PC-3 (cell line): ENCODE data around the gene RNF225. TPM values are rescaled to one million over a fixed set of nuclear protein-coding genes. Genes with fewer than 3 reads are reported as not detected.
A peak's percentile ranks its signal among the peaks of the same experiment; 100 is the strongest.

Experiments
- ATAC-seq: fragments of 200-7000 bp; cut with Tn5 transposase; 2 replicates; pipeline ENCODE4 v1.9.1; 2020; ENCODE audit warnings: mild to moderate bottlenecking, moderate library complexity
- BruUV-seq: library from RNA; stranded (reverse); fragments of 400-500 nt; replicated peaks from 2 replicates; lab custom pipeline; 2021; lab: Mats Ljungman, UMichigan
- CTCF ChIA-PET: fragments of 300-600 bp; sonication (Branson Sonifier 250); formaldehyde crosslinking; loops from one replicate; lab custom pipeline; 2022; ENCODE audit warnings: antibody characterized with exemption; lab: Charles Lee
- POLR2A ChIA-PET: fragments of 300-600 bp; sonication (Branson Sonifier 250); formaldehyde crosslinking; loops from one replicate; lab custom pipeline; 2022; ENCODE audit warnings: antibody characterized with exemption; ENCODE audit not compliant: unreplicated experiment; lab: Charles Lee
- DNase-seq: peaks from one replicate; pipeline ENCODE4 v3.0.0-alpha.2; 2015
- H2AFZ ChIP-seq: fragments of 300-600 bp; sonication (generic); 2 replicates; pipeline ENCODE4 v1.6.0; 2016; ENCODE audit warnings: antibody characterized with exemption, low read length
- H3F3A ChIP-seq: fragments of 300-600 bp; sonication (generic); one replicate; pipeline ENCODE4 v1.6.0; 2017; ENCODE audit warnings: antibody characterized with exemption, low read length, control low read depth, mild to moderate bottlenecking; ENCODE audit not compliant: unreplicated experiment
- H3K27ac ChIP-seq: fragments of 300-600 bp; sonication (generic); 2 replicates; pipeline ENCODE4 v1.5.1; 2016; ENCODE audit warnings: mild to moderate bottlenecking, low read length
- H3K27me3 ChIP-seq: fragments of 300-600 bp; sonication (generic); 2 replicates; pipeline ENCODE4 v1.6.1; 2016; ENCODE audit warnings: low read length, mixed read lengths
- H3K36me3 ChIP-seq: fragments of 300-600 bp; sonication (generic); 2 replicates; pipeline ENCODE4 v1.6.1; 2016; ENCODE audit warnings: low read depth, mixed run types, low read length, mixed read lengths
- H3K4me1 ChIP-seq: fragments of 300-600 bp; sonication (generic); 2 replicates; pipeline ENCODE4 v1.5.1; 2016; ENCODE audit warnings: low read length; ENCODE audit not compliant: insufficient read depth
- H3K4me2 ChIP-seq: fragments of 300-600 bp; sonication (generic); 2 replicates; pipeline ENCODE4 v1.6.0; 2016; ENCODE audit warnings: low read length
- H3K4me3 ChIP-seq: fragments of 300-600 bp; sonication (generic); 2 replicates; pipeline ENCODE4 v1.5.1; 2016; ENCODE audit warnings: mild to moderate bottlenecking, low read length, mixed read lengths
- H3K79me2 ChIP-seq: fragments of 300-600 bp; sonication (generic); 2 replicates; pipeline ENCODE4 v1.6.1; 2017; ENCODE audit warnings: low read length, mixed read lengths
- H3K9ac ChIP-seq: fragments of 300-600 bp; sonication (generic); 2 replicates; pipeline ENCODE4 v1.6.0; 2016; ENCODE audit warnings: mild to moderate bottlenecking, low read length
- H3K9me2 ChIP-seq: fragments of 300-600 bp; sonication (generic); replicated peaks from 2 replicates; pipeline ENCODE4 v1.6.1; 2016; ENCODE audit warnings: mixed run types, low read length, mixed read lengths
- H3K9me3 ChIP-seq: fragments of 300-600 bp; sonication (generic); 2 replicates; pipeline ENCODE4 v1.6.1; 2016; ENCODE audit warnings: low read length, mixed read lengths
- H4K20me1 ChIP-seq: fragments of 300-600 bp; sonication (generic); 2 replicates; pipeline ENCODE4 v1.6.1; 2016; ENCODE audit warnings: low read length, mixed read lengths
- EZH2 ChIP-seq: fragments of 300-600 bp; sonication (generic); IDR thresholded peaks from one replicate; pipeline ENCODE4 v1.6.1; 2017; ENCODE audit warnings: antibody characterized with exemption, mild to moderate bottlenecking, low read length; ENCODE audit not compliant: unreplicated experiment
- EZH2phosphoT487 ChIP-seq: fragments of 300-600 bp; sonication (generic); IDR thresholded peaks from 2 replicates; pipeline ENCODE4 v1.6.1; 2018; ENCODE audit warnings: mild to moderate bottlenecking, antibody characterized with exemption, low read length, borderline replicate concordance
- intact Hi-C: fragments of 100-400 bp; cut with micrococcal nuclease; formaldehyde crosslinking; loops from 2 replicates; pipeline ENCODE4 v1.9.0; 2023
- total RNA-seq: library from RNA; depleted of rRNA; stranded (reverse); fragments of >200 nt; gene quantifications from 2 replicates; pipeline ENCODE4 v1.2.3, GENCODE V29; 2014
- TF ChIP-seq, protein P1 (sequence below): fragments of 300-600 bp; sonication (generic); conservative IDR thresholded peaks from 2 replicates; pipeline ENCODE4 v1.5.1; 2017; ENCODE audit warnings: antibody characterized with exemption, low read depth, mild to moderate bottlenecking, low read length

Gene RNF225
- total RNA-seq, 1 experiment from 2014 or later = 2.2 TPM

DNA sequence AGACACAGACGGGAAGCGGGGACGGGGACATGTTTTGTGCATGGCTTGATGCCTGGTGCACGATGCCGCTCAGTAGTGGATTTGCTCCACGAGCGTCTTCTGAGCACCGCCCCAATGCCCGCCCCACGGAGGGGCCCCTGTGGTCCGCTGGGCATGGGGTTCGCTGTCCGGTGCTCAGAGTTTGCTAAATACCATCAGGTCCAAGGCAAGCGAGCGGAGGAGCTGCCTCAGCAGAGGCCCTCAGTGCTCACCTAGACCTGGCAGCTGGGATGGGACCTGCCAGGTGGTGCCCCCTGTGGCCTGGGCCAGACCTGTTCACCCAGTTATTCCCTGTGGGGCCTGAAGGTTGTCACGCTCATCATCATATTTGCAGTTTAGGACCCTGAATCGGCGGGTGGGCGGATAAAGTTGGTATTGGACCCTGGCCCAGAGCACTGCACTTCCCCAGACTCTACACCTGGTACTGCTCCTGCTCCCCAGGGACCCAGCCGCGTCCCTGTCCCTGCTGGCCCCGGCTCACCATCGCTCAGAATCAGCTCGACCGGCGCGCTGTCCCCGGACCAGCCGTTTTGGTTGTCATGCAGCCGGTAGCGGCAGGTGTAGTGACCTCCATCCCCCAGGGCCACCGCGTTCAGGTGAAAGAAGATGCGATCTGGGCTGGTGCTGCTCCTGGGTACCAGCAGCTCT, 44.4 kb upstream of the RNF225 start:
- POLR2A ChIA-PET = no interaction called here
- no peaks in the 10 kb centered on the region for H3K36me3 ChIP-seq
- H3K27me3 ChIP-seq = peaks cover 26% of the 10 kb centered on the region
- CTCF ChIA-PET = no interaction called here
- H3K9me2 ChIP-seq = no peaks in the 10 kb centered on the region
- no peak for DNase-seq
- H3K9me3 ChIP-seq = no peaks in the 10 kb centered on the region
- H3K4me3 ChIP-seq = 0 out of 2 replicates have a peak overlapping the region, but pooled peaks have one; percentile 7
- H3K27ac ChIP-seq = no peak overlapping the region
- BruUV-seq = no TSS peak
- H3K4me2 ChIP-seq = peak overlapping the region; percentile 35
- H3K9ac ChIP-seq = no peak overlapping the region
- no peaks in the 10 kb centered on the region for H3K79me2 ChIP-seq
- no peak for TF ChIP-seq EZH2
- no peak for TF ChIP-seq EZH2phosphoT487
- TF ChIP-seq, protein P1, sequence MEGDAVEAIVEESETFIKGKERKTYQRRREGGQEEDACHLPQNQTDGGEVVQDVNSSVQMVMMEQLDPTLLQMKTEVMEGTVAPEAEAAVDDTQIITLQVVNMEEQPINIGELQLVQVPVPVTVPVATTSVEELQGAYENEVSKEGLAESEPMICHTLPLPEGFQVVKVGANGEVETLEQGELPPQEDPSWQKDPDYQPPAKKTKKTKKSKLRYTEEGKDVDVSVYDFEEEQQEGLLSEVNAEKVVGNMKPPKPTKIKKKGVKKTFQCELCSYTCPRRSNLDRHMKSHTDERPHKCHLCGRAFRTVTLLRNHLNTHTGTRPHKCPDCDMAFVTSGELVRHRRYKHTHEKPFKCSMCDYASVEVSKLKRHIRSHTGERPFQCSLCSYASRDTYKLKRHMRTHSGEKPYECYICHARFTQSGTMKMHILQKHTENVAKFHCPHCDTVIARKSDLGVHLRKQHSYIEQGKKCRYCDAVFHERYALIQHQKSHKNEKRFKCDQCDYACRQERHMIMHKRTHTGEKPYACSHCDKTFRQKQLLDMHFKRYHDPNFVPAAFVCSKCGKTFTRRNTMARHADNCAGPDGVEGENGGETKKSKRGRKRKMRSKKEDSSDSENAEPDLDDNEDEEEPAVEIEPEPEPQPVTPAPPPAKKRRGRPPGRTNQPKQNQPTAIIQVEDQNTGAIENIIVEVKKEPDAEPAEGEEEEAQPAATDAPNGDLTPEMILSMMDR = no peak
- no peaks in the 10 kb centered on the region for H4K20me1 ChIP-seq
- ATAC-seq = peak; percentile 13; the same call in 1 of the 2 replicates
- H3F3A ChIP-seq = no peaks in the 10 kb centered on the region
- no peaks in the 10 kb centered on the region for H3K4me1 ChIP-seq
- intact Hi-C loops = no loop called here
- H2AFZ ChIP-seq = peak overlapping the region; percentile 57; the same call in 1 of the 2 replicates

GRCh38 chr19:58351558-58351878, 43.9 kb upstream of the RNF225 start:
- no peak overlapping the region for H2AFZ ChIP-seq
- H4K20me1 ChIP-seq = no peaks in the 10 kb centered on the region
- no peak overlapping the region for H3K4me3 ChIP-seq
- CTCF ChIA-PET = no interaction called here
- H3F3A ChIP-seq = no peaks in the 10 kb centered on the region
- ATAC-seq (no peak), DNase-seq (no peak)
- intact Hi-C loops = no loop called here
- no TSS peak for BruUV-seq
- H3K4me2 ChIP-seq = no peak overlapping the region
- peaks cover 26% of the 10 kb centered on the region for H3K27me3 ChIP-seq
- no peaks in the 10 kb centered on the region for H3K9me3 ChIP-seq
- H3K79me2 ChIP-seq = no peaks in the 10 kb centered on the region
- TF ChIP-seq EZH2 = no peak
- no peak for TF ChIP-seq EZH2phosphoT487
- TF ChIP-seq, protein P1 = no peak
- H3K36me3 ChIP-seq = no peaks in the 10 kb centered on the region
- no peak overlapping the region for H3K27ac ChIP-seq
- H3K4me1 ChIP-seq = no peaks in the 10 kb centered on the region
- POLR2A ChIA-PET = no interaction called here
- H3K9me2 ChIP-seq = no peaks in the 10 kb centered on the region
- no peak overlapping the region for H3K9ac ChIP-seq

DNA sequence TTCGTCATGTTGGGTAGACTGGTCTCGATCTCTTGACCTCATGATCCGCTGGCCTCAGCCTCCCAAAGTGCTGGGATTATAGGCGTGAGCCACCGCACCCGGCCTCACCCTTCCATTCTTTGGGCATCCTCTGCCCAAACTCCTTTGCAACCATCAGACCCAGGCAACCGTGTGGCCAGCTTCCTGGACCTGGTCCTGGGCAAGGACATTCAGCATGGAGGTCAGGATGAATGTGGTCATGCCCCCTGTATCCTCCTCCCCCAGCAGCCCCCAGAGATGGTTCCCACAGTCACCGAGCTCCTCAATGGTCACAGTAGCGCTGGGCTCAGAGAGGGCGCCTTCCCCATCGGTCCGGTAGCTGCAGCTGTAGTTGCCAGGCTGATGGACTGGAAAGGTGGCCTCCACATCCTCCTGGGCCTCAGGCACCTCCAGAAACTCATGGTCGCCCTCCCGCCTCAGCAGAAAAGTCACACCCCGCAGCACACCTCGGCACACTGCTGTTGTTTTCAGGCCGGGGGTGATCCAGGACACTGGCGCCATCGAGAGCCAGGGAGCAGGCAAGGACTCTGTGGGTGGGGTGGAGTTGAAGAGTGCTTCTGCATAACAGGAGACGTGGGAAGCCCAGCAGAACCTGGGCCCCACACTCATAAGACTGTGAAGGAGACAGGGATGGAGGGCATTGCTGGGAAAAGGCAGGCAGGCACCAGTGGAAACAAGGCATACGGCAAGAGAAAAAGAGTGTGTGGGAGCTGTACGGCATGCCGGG, 43.3 kb upstream of the RNF225 start:
- ATAC-seq = no peak
- Histone ChIP-seq H3K9ac (no peak overlapping the region), H3K4me1 (no peaks in the 10 kb centered on the region), H3K36me3 (no peaks in the 10 kb centered on the region), H3K9me2 (no peaks in the 10 kb centered on the region), H3K9me3 (no peaks in the 10 kb centered on the region), H3K27me3 (peaks cover 26% of the 10 kb centered on the region), H3K4me3 (no peak overlapping the region), H3F3A (no peaks in the 10 kb centered on the region), H2AFZ (no peak overlapping the region), H3K79me2 (no peaks in the 10 kb centered on the region), H3K27ac (no peak overlapping the region), H4K20me1 (no peaks in the 10 kb centered on the region), H3K4me2 (no peak overlapping the region)
- ChIA-PET CTCF (no interaction called here), POLR2A (no interaction called here)
- no peak for TF ChIP-seq EZH2
- TF ChIP-seq, protein P1 = no peak
- TF ChIP-seq EZH2phosphoT487 = no peak
- intact Hi-C loops = no loop called here
- BruUV-seq = no TSS peak
- DNase-seq = no peak
